Sigmoid colon (tissue), 7 donors: Measurements from ENCODE around the gene COL6A1. TPM values are rescaled to one million over a fixed set of nuclear protein-coding genes. Genes with fewer than 3 reads are reported as not detected.

ENCODE experiments used
- DNase-seq: peaks from one replicate; pipeline ENCODE4 v3.0.0-alpha.2; 2019
- H3K27ac ChIP-seq, 4 donors: fragments of 200-600 bp; sonication (generic); one replicate each; pipeline ENCODE4 v1.5.1; 2016 to 2019; ENCODE audit warnings: mild to moderate bottlenecking in 1 of 4
- H3K27me3 ChIP-seq, 3 donors: fragments of 200-600 bp; sonication (generic); one replicate each; pipeline ENCODE4 v1.5.1; 2019; ENCODE audit warnings: mild to moderate bottlenecking in 1 of 3
- H3K36me3 ChIP-seq, 4 donors: fragments of 200-600 bp; sonication (generic); one replicate each; pipeline ENCODE4 v1.5.1; 2016 to 2019
- H3K4me1 ChIP-seq, 4 donors: fragments of 200-600 bp; sonication (generic); one replicate each; pipeline ENCODE4 v1.5.1; 2017 to 2019
- H3K4me3 ChIP-seq, 4 donors: fragments of 200-600 bp; sonication (generic); one replicate each; pipeline ENCODE4 v1.5.1; 2017 to 2019; ENCODE audit warnings: mild to moderate bottlenecking in 2 of 4, moderate library complexity in 1 of 4
- H3K9me3 ChIP-seq, 4 donors: fragments of 200-600 bp in 3 of 4; sonication (generic) in 3 of 4; one replicate each; pipeline versions ENCODE4 v1.5.1 to v1.6.1; 2013 to 2019
- EP300 ChIP-seq, 4 donors: sonication (generic); formaldehyde crosslinking; IDR thresholded peaks; one replicate each; pipeline ENCODE4 v1.6.1; 2017; ENCODE audit warnings: antibody characterized with exemption in 4 of 4
- POLR2A ChIP-seq, 2 donors: fragments of 450-650 bp; IDR thresholded peaks; one replicate each; pipeline ENCODE4 v1.6.1; 2016; ENCODE audit warnings: antibody characterized with exemption in 2 of 2, mild to moderate bottlenecking in 2 of 2, moderate library complexity in 2 of 2
- POLR2AphosphoS5 ChIP-seq, 4 donors: sonication (generic); formaldehyde crosslinking; IDR thresholded peaks; one replicate each; pipeline ENCODE4 v1.6.1; 2017; ENCODE audit warnings: antibody characterized with exemption in 4 of 4
- WGBS, 2 donors: extraction: QIAGEN DNeasy Blood & Tissue Kit; methylation state at CpG; one replicate each; pipeline ENCODE4 v1.1.7; 2013; 5-methylcytosine and 5-hydroxymethylcytosine counted together
- intact Hi-C: fragments of 100-400 bp; cut with DNase I; formaldehyde crosslinking; loops from one replicate; pipeline ENCODE4 v1.15.1; 2023
- polyA plus RNA-seq, 3 donors: library from polyadenylated mRNA; stranded (reverse); fragments of 200-250 nt; gene quantifications; one replicate each; pipeline ENCODE4 v1.2.3, GENCODE V29; 2013
- total RNA-seq, 4 donors: library from RNA; depleted of rRNA; stranded (reverse); fragments of >200 nt; gene quantifications; one replicate each; pipeline ENCODE4 v1.1.0, GENCODE V29; 2016
- TF ChIP-seq, protein P1 (sequence below), 4 experiments: fragments of 450-650 bp in 3 of 4; fragments of 200-600 bp in 1 of 4; IDR thresholded peaks; one replicate each; pipeline ENCODE4 v1.5.1; 2016 to 2019; ENCODE audit warnings: antibody characterized with exemption in 4 of 4, mild to moderate bottlenecking in 3 of 4, moderate library complexity in 2 of 4
- donor health status: healthy with polysubstance abuse.
- donor health status: Bipolar disorder and iron deficiency.
- donor health status: healthy.

The COL6A1 gene
- total and polyA plus RNA-seq, 7 donors, result 14.3 to 1,755 (median 622) TPM

DNA sequence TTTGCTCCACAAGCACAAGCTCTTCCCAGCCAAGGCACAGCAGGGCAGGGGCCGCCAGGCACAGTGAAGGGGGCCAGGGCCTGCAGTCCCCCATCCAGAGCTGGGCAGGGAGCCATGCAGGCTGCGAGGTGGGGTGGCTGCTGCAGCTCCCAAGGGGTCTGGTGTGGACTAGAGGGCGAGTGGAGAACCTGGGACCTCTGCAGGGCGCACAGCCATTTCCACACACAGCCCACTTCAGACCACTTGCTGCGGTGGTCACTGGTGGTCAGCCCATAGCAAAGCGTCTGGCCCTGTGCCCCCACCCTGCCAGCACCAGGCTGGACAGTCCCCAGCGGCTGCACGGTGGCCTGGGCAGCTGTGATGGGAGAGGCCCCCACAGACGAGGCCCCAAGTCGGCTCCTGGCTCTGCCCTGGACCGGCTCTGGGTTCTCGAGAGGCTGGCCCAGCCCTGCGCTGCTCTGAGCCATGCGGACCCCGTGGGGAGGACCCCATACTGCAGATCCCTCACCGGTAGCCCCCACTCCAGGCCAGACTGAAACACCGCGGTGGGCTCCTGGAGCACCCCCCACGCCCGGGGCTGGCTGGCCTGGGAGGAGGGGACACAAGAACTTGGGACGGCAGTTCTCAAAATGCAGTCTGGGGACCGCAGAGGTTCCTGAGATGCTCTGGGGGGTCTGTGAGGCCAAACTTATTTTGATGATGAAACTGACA, 69.3 kb downstream of the COL6A1 start:
- WGBS, 2 donors, result 85 to 89% methylated on average over 22 of the region's 22 CpGs
- TF ChIP-seq POLR2AphosphoS5 (IDR thresholded peaks at IDR 0.05), result no peak
- TF ChIP-seq, protein P1, sequence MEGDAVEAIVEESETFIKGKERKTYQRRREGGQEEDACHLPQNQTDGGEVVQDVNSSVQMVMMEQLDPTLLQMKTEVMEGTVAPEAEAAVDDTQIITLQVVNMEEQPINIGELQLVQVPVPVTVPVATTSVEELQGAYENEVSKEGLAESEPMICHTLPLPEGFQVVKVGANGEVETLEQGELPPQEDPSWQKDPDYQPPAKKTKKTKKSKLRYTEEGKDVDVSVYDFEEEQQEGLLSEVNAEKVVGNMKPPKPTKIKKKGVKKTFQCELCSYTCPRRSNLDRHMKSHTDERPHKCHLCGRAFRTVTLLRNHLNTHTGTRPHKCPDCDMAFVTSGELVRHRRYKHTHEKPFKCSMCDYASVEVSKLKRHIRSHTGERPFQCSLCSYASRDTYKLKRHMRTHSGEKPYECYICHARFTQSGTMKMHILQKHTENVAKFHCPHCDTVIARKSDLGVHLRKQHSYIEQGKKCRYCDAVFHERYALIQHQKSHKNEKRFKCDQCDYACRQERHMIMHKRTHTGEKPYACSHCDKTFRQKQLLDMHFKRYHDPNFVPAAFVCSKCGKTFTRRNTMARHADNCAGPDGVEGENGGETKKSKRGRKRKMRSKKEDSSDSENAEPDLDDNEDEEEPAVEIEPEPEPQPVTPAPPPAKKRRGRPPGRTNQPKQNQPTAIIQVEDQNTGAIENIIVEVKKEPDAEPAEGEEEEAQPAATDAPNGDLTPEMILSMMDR (IDR thresholded peaks at IDR 0.05), result no peak
- TF ChIP-seq EP300 (IDR thresholded peaks at IDR 0.05), result no peak
- no peak for TF ChIP-seq POLR2A (IDR thresholded peaks at IDR 0.05)
- Histone ChIP-seq H3K27me3 (no peaks in the 10 kb centered on the region), H3K36me3 (no peaks in the 10 kb centered on the region), H3K4me1 (peaks cover 0 to 46% (median 38%) of the 10 kb centered on the region in 4 donors), H3K27ac (peak overlapping the region; percentile 84 to 88 (median 86)), H3K9me3 (no peaks in the 10 kb centered on the region), H3K4me3 (no peak overlapping the region)
- DNase-seq, result peak; percentile 69
- intact Hi-C loops, result no loop called here

DNA sequence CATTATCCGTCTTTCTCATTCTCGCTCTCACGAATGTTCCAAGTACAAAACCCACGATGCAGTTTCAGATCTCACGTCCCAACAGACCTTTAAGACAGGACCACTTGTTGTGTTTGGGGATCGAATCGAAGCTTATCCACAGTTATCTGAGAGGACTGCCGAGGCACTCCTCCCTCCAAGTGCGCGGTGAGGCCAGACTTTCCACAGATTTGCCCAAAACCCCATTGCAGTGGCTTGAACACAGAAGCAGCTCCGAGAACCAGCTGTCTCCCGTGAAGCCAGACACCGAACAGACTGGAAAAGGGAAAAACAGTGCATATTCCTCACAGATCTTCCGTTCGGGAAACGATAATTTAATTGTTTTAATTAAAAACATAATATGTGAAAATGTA, 69.8 kb downstream of the COL6A1 start:
- DNase-seq, result peak; percentile 46
- intact Hi-C loops, result no loop called here
- 77 to 85% methylated on average over 16 of the region's 16 CpGs for WGBS, 2 donors

DNA sequence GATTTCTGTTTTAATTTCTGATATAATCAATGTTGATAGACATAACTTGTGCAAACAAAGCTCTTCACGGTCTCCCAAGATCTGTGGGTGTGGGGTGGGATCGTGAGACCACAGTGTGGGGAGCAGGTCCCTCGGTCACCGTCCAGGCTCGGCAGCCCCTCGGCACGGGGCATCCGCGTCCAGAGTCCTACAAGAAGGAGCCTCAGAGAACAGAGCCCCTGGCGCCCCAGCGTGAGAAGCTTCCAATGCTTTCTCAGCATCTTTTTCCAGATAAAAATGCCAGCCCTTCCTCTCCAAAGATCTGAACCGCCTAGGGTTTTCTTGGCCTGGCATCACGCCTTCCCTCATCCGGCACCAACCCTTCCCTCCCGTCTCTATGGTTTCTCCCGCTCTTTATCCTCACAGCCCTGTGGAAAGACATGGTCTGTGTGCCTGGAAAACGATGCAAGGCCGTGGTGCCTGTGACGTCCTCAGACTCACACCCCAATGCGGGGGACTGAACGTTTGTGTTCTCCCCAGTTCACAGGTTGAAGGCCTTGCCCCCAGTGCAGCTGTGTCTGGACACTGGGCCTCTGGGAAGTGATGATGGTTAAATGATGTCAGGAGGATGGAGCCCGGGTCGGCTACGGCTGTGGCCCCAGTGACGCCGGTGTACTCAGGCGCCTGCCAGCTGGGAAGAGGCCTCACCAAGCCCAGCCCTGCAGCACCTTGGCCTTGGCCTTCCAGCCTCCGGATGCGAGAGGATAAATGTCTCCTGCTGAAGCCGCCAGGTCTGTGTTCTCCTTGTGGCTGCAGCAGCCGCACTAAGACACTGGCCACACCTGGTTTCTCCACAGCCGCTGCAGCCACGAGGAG, 70.5 kb downstream of the COL6A1 start:
- Histone ChIP-seq H3K27ac (peak overlapping the region; percentile 20 to 97 (median 75)), H3K27me3 (no peaks in the 10 kb centered on the region), H3K36me3 (no peaks in the 10 kb centered on the region), H3K9me3 (no peaks in the 10 kb centered on the region), H3K4me3 (no peak overlapping the region), H3K4me1 (peaks cover 0 to 57% (median 48%) of the 10 kb centered on the region in 4 donors)
- TF ChIP-seq POLR2A (IDR thresholded peaks at IDR 0.05) (no peak), EP300 (IDR thresholded peaks at IDR 0.05) (no peak), POLR2AphosphoS5 (IDR thresholded peaks at IDR 0.05) (no peak)
- TF ChIP-seq, protein P1 (IDR thresholded peaks at IDR 0.05), result no peak
- peak; percentile 62 for DNase-seq
- 84 to 93% methylated on average over 33 of the region's 33 CpGs for WGBS, 2 donors
- intact Hi-C loops, result no loop called here

More for the DNA sequence above, 69.8 kb downstream of the COL6A1 start:
- Histone ChIP-seq H3K36me3 (no peaks in the 10 kb centered on the region), H3K4me1 (peaks cover 0 to 51% (median 44%) of the 10 kb centered on the region in 4 donors), H3K27ac (peak overlapping the region; percentile 84 to 88 (median 86)), H3K27me3 (no peaks in the 10 kb centered on the region), H3K9me3 (no peaks in the 10 kb centered on the region), H3K4me3 (no peak overlapping the region)
- TF ChIP-seq POLR2AphosphoS5 (IDR thresholded peaks at IDR 0.05) (no peak), EP300 (IDR thresholded peaks at IDR 0.05) (no peak), POLR2A (IDR thresholded peaks at IDR 0.05) (no peak)

DNA sequence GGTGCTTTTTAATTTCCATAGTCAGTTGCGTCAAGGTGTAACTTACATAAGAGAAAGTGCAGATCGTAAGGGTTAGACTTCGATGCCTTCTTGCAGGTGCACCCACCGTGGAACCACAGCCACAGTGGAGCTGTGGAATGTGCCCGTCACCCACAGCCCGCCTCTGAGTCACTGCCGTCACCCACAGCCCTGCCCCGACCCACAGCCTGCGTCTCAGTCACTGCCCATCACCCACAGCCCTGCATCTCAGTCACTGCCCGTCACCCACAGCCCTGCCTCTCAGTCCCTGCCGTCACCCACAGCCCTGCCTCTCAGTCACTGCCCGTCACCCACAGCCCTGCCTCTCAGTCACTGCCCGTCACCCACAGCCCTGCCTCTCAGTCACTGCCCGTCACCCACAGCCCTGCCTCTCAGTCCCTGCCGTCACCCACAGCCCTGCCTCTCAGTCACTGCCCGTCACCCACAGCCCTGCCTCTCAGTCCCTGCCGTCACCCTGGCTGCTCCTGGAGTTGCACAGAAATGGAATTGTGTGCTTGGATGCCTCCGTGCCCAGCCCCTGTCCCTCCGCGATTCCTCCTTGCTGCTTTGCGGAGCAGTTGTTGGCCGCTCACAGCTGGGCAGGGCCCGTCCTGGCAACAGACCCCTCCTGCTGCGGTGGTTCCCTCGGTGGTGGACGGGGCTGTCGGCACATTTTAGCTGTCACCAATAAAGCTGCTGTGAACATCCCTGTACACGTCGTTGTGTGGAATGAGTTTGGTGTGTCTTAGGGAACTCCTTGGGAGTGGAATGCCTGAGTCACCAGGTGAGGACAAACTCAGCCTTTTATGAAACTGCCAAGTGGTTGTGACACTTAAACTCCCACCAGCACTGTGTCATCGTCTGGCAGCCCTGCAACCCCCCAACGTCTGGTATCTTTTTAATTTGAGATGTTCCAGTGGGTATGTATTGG, 71.4 kb downstream of the COL6A1 start:
- 69 to 77% methylated on average over 31 of the region's 31 CpGs for WGBS, 2 donors
- intact Hi-C loops, result no loop called here
- no peak overlapping the region for H3K4me3 ChIP-seq
- peak in 1 of 4 donors; percentile 48 for TF ChIP-seq POLR2AphosphoS5 (IDR thresholded peaks at IDR 0.05)
- TF ChIP-seq, protein P1 (IDR thresholded peaks at IDR 0.05), result no peak
- peaks cover 0 to 66% (median 56%) of the 10 kb centered on the region in 4 donors for H3K4me1 ChIP-seq
- H3K27ac ChIP-seq, result peak overlapping the region; percentile 20 to 97 (median 75)
- DNase-seq, result peak; percentile 63
- no peaks in the 10 kb centered on the region for H3K36me3 ChIP-seq
- no peaks in the 10 kb centered on the region for H3K27me3 ChIP-seq
- no peaks in the 10 kb centered on the region for H3K9me3 ChIP-seq
